GM12874 (cell line): ENCODE data around the gene SCGB1C1.
A peak's percentile ranks its signal among the peaks of the same experiment; 100 is the strongest.
"Not testable (repeated sequence)": the region's sequence is repeated elsewhere in the genome, so short reads cannot be mapped to it uniquely, and the experiment has no call there.

Experiments
- CTCF ChIP-seq: IDR thresholded peaks from 2 replicates; pipeline ENCODE4 v1.5.1; 2011; ENCODE audit warnings: low read depth, mild to moderate bottlenecking, control low read depth, low read length, moderate library complexity; ENCODE audit not compliant: insufficient read depth

The SCGB1C1 gene

GRCh38 chr11:192674-193128 lies at the start of gene SCGB1C1:
Gene SCGB1C1 (plus strand): TSS chr11:193078. CDS start chr11:193100, 22 bp downstream.
- TF ChIP-seq CTCF, result not testable (repeated sequence)

GRCh38 chr11:189843-190311 lies 3.0 kb upstream of the SCGB1C1 start:
- peak; percentile 36 for TF ChIP-seq CTCF

- no peak for TF ChIP-seq CTCF
These were observed 4.2 kb downstream of the SCGB1C1 start for GRCh38 chr11:196786-197731.

DNA sequence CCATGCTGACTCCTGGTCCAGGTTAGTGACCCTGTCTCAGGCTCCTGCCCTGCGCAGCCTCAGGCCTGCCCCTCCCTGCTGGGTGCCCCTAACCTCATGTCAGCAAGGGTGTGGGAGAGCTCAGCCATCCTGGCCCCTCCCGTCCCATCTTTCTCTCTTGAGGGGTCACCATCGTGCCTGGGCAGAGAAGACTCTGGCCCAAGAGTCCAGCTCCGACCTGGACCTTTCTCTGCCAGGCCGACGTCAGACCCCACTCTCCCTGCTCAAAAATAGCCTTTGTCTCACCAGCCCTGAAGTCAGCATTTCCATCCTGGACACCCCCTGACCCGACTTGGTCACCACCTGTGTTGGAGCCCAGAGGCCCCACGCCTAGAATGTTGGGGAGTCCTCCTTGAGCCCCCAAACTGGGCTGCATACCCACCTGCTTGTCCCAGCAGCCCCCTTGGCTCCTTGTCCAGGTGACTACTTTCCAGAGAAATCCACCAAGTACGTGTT lies 4.9 kb downstream of the SCGB1C1 start:
- TF ChIP-seq CTCF, result no peak

GRCh38 chr11:198236-198806 lies 5.4 kb downstream of the SCGB1C1 start:
- no peak for TF ChIP-seq CTCF

DNA sequence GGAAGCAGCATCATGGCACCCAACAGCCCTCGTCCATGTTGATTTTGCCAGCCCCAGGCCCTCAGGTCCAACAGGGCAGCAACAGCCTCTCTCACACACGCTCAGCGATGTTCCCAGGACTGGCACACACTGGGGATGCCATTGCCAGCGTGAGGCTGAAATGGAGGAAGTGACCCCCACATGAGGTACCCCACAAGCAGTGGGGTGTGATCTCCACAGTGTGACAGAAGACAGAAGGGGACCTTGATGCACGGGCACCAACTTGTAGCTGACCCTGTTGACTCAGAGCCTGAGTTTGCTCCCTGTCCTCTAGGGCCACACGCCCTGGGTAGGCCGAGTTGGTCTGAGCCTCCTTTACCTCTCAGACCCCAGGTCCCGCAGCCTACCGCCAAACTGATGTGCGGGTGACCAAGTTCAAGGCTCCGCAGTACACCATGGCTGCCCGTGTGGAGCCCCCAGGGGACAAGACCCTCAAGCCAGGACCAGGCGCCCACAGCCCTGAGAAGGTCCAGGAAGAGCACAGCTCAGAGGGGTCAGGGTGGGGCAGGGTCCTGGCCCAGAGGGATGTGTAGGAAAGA lies 6.2 kb downstream of the SCGB1C1 start:
- no peak for TF ChIP-seq CTCF

GRCh38 chr11:199782-200181 lies 6.9 kb downstream of the SCGB1C1 start:
- no peak for TF ChIP-seq CTCF
